Right lobe of liver (tissue), 6 donors: ENCODE results near the gene TPT1. TPM values are rescaled to one million over a fixed set of nuclear protein-coding genes. Genes with fewer than 3 reads are reported as not detected.

ENCODE experiments used
- ATAC-seq, 4 donors: fragments of 200-7000 bp; cut with Tn5 transposase; one replicate each; pipeline ENCODE4 v1.9.1; 2020; ENCODE audit warnings: mild to moderate bottlenecking in 4 of 4, moderate library complexity in 4 of 4
- DNase-seq, 3 donors: peaks; one replicate each; pipeline ENCODE4 v3.0.0-alpha.2; 2020
- H3K27ac ChIP-seq, 3 donors: fragments of 200-600 bp; one replicate each; pipeline ENCODE4 v1.8.0; 2022
- H3K27me3 ChIP-seq, 2 donors: fragments of 200-600 bp; one replicate each; pipeline ENCODE4 v1.8.0; 2022
- H3K36me3 ChIP-seq, 4 donors: fragments of 200-600 bp; sonication (generic) in 1 of 4; one replicate each; pipeline versions ENCODE4 v1.5.1 to v1.8.0; 2017 to 2022; ENCODE audit warnings: control low read depth in 1 of 4
- H3K4me1 ChIP-seq, 4 donors: fragments of 200-600 bp; sonication (generic) in 1 of 4; one replicate each; pipeline versions ENCODE4 v1.5.1 to v1.8.0; 2017 to 2022; ENCODE audit warnings: control low read depth in 1 of 4
- H3K4me3 ChIP-seq, 3 donors: fragments of 200-600 bp; one replicate each; pipeline ENCODE4 v1.8.0; 2022
- H3K9me3 ChIP-seq, 4 donors: fragments of 200-600 bp; sonication (generic) in 1 of 4; one replicate each; pipeline versions ENCODE4 v1.5.1 to v1.8.0; 2017 to 2022; ENCODE audit warnings: control low read depth in 1 of 4
- POLR2A ChIP-seq: fragments of 450-650 bp; IDR thresholded peaks from one replicate; pipeline ENCODE4 v1.6.1; 2017; ENCODE audit warnings: antibody characterized with exemption, mild to moderate bottlenecking
- WGBS: methylation state at CpG from one replicate; pipeline ENCODE4 v1.1.6; 2018; ENCODE audit warnings: low coverage, low lambda C conversion rate; ENCODE audit not compliant: insufficient coverage; ENCODE audit errors: missing lambda C conversion rate; 5-methylcytosine and 5-hydroxymethylcytosine counted together
- intact Hi-C, 2 donors: fragments of 100-400 bp; cut with DNase I; formaldehyde crosslinking; loops; one replicate each; pipeline versions ENCODE4 v1.11.2 to v1.14.1; 2022
- total RNA-seq, 6 experiments: library from RNA; depleted of rRNA in 2 of 6; stranded (reverse); fragments of >200 nt in 2 of 6; fragmentation: NEBNext Ultra II Directional in 3 of 6; extraction: Animal tissue kit (Norgen Biotek cat#: 25700) in 3 of 6; gene quantifications; one replicate each; pipeline versions ENCODE4 v1.1.0 to v1.2.4, GENCODE V29; 2016 to 2023
- TF ChIP-seq, protein P1 (sequence below), 4 donors: fragments of 200-600 bp in 3 of 4; fragments of 450-650 bp in 1 of 4; IDR thresholded peaks; one replicate each; pipeline versions ENCODE4 v1.5.1 to v1.8.0; 2016 to 2022; ENCODE audit warnings: antibody characterized with exemption in 4 of 4, mild to moderate bottlenecking in 2 of 4
- donor health status: DM: no; HTN: yes; CAD: no.
- donor health status: DM: no; HTN: no; CAD: no.
- donor health status: DM: no; HTN: no; CAD: no.
- donor health status: DM: no; HTN: yes; CAD: no.
- donor health status: DM: no; HTN: yes; CAD: no.

Gene TPT1
- total RNA-seq, 6 experiments from 2014 or later = 1,466 to 3,393 (median 2,295) TPM

GRCh38 chr13:45331692-45332035 is 9.3 kb downstream of the TPT1 start:
- no peak for DNase-seq
- Histone ChIP-seq H3K9me3 (no peaks in the 10 kb centered on the region), H3K36me3 (peaks cover 4 to 9% (median 8%) of the 10 kb centered on the region in 4 donors), H3K4me1 (peaks cover 0 to 35% (median 18%) of the 10 kb centered on the region in 4 donors), H3K27ac (no peak overlapping the region), H3K27me3 (no peaks in the 10 kb centered on the region), H3K4me3 (no peak overlapping the region)
- WGBS = 81% methylated on average over 3 of the region's 3 CpGs
- ATAC-seq = no peak
- intact Hi-C loops = no loop called here
- no peak for TF ChIP-seq POLR2A
- TF ChIP-seq, protein P1, sequence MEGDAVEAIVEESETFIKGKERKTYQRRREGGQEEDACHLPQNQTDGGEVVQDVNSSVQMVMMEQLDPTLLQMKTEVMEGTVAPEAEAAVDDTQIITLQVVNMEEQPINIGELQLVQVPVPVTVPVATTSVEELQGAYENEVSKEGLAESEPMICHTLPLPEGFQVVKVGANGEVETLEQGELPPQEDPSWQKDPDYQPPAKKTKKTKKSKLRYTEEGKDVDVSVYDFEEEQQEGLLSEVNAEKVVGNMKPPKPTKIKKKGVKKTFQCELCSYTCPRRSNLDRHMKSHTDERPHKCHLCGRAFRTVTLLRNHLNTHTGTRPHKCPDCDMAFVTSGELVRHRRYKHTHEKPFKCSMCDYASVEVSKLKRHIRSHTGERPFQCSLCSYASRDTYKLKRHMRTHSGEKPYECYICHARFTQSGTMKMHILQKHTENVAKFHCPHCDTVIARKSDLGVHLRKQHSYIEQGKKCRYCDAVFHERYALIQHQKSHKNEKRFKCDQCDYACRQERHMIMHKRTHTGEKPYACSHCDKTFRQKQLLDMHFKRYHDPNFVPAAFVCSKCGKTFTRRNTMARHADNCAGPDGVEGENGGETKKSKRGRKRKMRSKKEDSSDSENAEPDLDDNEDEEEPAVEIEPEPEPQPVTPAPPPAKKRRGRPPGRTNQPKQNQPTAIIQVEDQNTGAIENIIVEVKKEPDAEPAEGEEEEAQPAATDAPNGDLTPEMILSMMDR (IDR thresholded peaks at IDR 0.05) = no peak

DNA sequence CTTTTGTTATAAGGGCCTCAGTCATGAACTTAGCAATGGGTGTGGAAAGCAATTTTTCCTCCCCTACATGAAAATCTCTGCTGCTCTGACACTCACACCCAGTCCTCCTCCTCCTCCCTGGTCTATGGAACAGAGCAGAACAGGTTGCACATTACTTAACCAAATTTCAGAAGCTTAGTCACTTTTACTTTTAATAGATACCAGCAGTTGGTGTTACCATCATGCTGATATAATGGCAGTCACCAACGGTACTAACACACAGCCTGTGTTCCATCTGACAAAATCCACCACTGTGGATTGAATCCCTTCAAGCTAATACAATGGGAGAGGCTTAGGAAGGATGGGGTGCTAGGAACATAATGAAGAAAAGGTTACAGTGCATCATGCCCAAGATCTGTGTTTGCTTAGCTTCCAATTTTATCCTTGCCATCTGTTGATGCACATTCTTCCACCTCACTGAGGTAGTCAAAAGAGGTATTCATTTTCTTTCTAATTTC is 9.8 kb downstream of the TPT1 start:
- intact Hi-C loops = no loop called here

DNA sequence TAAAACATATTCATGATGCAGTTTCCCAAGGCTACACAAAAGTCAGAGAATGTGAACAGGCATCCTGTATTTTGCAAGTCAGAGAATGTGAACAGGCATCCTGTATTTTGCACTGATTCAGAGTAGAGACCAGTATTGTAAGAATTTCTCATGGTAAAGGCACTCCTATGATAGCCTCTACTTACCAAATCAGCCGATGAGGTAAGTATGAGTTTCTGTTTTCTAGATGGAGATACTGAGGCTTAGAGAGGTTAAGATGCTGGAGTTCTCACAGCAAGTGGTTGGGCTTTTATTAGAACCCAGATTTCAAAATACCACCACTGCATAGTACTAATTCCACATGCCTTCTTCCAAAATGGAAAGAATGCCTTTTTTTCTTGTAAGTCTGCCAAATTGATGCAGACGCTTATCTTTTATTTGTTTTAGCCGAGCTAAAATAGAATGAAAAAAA is 12.3 kb downstream of the TPT1 start:
- WGBS = 36% methylated on average over 3 of the region's 3 CpGs
- intact Hi-C loops = no loop called here

More for the DNA sequence above, 9.8 kb downstream of the TPT1 start:
- DNase-seq (no peak), ATAC-seq (no peak)
- TF ChIP-seq POLR2A = no peak
- TF ChIP-seq, protein P1 (IDR thresholded peaks at IDR 0.05) = no peak
- Histone ChIP-seq H3K36me3 (peaks cover 0 to 4% (median 3%) of the 10 kb centered on the region in 4 donors), H3K4me3 (no peak overlapping the region), H3K27ac (no peak overlapping the region), H3K27me3 (no peaks in the 10 kb centered on the region), H3K4me1 (peaks cover 0 to 30% (median 16%) of the 10 kb centered on the region in 4 donors), H3K9me3 (no peaks in the 10 kb centered on the region)
- 60% methylated on average over 1 of the region's 1 CpG for WGBS

GRCh38 chr13:45327253-45327955 is 13.6 kb downstream of the TPT1 start:
- Histone ChIP-seq H3K9me3 (no peaks in the 10 kb centered on the region), H3K36me3 (no peaks in the 10 kb centered on the region), H3K27ac (no peak overlapping the region), H3K4me1 (peaks cover 0 to 9% (median 5%) of the 10 kb centered on the region in 4 donors), H3K4me3 (no peak overlapping the region), H3K27me3 (no peaks in the 10 kb centered on the region)
- DNase-seq (no peak), ATAC-seq (no peak)
- 75% methylated on average over 9 of the region's 9 CpGs for WGBS
- TF ChIP-seq POLR2A = peak; percentile 13
- TF ChIP-seq, protein P1 (IDR thresholded peaks at IDR 0.05) = no peak
- intact Hi-C loops = no loop called here

More for the DNA sequence above, 12.3 kb downstream of the TPT1 start:
- no peak for ATAC-seq
- TF ChIP-seq POLR2A = no peak
- TF ChIP-seq, protein P1 (IDR thresholded peaks at IDR 0.05) = no peak
- no peak for DNase-seq
- Histone ChIP-seq H3K9me3 (no peaks in the 10 kb centered on the region), H3K4me1 (peaks cover 0 to 9% (median 5%) of the 10 kb centered on the region in 4 donors), H3K27ac (no peak overlapping the region), H3K27me3 (no peaks in the 10 kb centered on the region), H3K36me3 (no peaks in the 10 kb centered on the region), H3K4me3 (no peak overlapping the region)
